SH-SY5Y (cell line): ENCODE measurements around the gene CLEC16A.

ENCODE experiments used
- GATA2 ChIP-seq: IDR thresholded peaks from 2 replicates; pipeline ENCODE4 v1.6.1; 2011; ENCODE audit warnings: mild to moderate bottlenecking, low read depth, low read length
- GATA3 ChIP-seq: IDR thresholded peaks from 2 replicates; pipeline ENCODE4 v1.6.1; 2011; ENCODE audit warnings: low read depth, mild to moderate bottlenecking, low read length, moderate library complexity

GRCh38 chr16:11080999-11081630, 136.8 kb downstream of the CLEC16A start:
- TF ChIP-seq GATA2 (no peak), GATA3 (no peak)
